ENCODE results near the gene FN1.

DNA sequence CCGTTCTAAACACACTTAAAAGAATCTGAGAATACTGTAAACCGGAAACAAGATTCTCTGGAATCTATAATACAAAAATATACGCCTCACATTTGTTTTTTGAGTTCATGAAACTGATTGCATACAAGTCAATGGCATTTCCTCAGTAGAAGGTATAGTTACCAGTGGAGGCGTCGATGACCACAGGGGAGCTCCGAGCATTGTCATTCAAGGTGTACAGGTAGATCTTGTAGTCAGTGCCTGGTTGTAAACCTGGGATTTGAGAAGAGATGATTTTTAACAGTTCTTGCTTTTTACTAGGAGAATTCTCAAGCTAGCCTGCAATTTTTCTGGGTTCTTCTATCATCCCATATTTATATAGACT is 60.4 kb downstream of the FN1 start:
- TF ChIP-seq, protein P1, sequence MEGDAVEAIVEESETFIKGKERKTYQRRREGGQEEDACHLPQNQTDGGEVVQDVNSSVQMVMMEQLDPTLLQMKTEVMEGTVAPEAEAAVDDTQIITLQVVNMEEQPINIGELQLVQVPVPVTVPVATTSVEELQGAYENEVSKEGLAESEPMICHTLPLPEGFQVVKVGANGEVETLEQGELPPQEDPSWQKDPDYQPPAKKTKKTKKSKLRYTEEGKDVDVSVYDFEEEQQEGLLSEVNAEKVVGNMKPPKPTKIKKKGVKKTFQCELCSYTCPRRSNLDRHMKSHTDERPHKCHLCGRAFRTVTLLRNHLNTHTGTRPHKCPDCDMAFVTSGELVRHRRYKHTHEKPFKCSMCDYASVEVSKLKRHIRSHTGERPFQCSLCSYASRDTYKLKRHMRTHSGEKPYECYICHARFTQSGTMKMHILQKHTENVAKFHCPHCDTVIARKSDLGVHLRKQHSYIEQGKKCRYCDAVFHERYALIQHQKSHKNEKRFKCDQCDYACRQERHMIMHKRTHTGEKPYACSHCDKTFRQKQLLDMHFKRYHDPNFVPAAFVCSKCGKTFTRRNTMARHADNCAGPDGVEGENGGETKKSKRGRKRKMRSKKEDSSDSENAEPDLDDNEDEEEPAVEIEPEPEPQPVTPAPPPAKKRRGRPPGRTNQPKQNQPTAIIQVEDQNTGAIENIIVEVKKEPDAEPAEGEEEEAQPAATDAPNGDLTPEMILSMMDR (IDR thresholded peaks at IDR 0.05) = no peak
- TF ChIP-seq POLR2AphosphoS5 (IDR thresholded peaks at IDR 0.05) = no peak
- no peak for TF ChIP-seq POLR2A (IDR thresholded peaks at IDR 0.05)

Measured in stomach (tissue), 4 donors.